ENCODE results near the gene CPLX1. TPM values are rescaled to one million over a fixed set of nuclear protein-coding genes. Genes with fewer than 3 reads are reported as not detected.

The CPLX1 gene
- total RNA-seq, 1 donor from 2014 or later: 4.8 TPM

DNA sequence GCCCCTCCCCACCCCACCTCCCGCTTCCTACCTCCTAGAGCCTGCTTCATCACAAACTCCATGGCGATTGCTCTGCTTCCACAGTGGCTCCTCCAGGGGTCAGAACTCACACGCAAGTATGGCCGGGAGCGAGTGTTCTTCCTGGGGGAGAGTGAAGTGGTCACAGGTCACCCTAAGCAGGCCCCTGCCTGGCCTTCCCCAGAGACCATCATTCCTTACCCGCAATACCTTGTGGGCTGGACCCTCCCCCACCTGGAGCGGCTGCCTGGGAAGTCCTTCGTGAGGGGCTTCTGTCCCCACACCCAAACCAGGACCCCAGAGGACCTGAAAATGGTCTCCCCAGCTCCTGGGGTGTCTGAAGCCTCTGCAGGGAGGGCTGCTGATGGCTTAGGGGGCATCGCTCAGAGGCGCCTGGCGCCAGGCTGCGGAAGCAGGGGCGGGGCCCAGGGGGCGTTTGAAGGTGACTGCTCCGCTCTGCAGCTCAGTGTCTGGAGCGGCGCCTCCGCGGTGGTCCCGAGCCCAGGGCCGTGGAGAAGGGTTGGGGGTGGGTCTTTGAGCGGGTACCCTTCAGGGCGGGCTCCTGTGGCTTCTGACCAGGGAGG, 1.4 kb downstream of the CPLX1 start:
- Histone ChIP-seq H3K4me1 (peaks cover 37% of the 10 kb centered on the region), H3K9me3 (replicated peaks) (peaks cover 3% of the 10 kb centered on the region), H3K27ac (replicated peaks) (no peak overlapping the region), H3K27me3 (ENCODE audit: low read depth) (peaks cover 95% of the 10 kb centered on the region), H3K4me3 (no peak overlapping the region), H3K36me3 (no peaks in the 10 kb centered on the region)
- intact Hi-C loops (cut with micrococcal nuclease): no loop called here
- DNase-seq: no peak
- TF ChIP-seq, protein P1, sequence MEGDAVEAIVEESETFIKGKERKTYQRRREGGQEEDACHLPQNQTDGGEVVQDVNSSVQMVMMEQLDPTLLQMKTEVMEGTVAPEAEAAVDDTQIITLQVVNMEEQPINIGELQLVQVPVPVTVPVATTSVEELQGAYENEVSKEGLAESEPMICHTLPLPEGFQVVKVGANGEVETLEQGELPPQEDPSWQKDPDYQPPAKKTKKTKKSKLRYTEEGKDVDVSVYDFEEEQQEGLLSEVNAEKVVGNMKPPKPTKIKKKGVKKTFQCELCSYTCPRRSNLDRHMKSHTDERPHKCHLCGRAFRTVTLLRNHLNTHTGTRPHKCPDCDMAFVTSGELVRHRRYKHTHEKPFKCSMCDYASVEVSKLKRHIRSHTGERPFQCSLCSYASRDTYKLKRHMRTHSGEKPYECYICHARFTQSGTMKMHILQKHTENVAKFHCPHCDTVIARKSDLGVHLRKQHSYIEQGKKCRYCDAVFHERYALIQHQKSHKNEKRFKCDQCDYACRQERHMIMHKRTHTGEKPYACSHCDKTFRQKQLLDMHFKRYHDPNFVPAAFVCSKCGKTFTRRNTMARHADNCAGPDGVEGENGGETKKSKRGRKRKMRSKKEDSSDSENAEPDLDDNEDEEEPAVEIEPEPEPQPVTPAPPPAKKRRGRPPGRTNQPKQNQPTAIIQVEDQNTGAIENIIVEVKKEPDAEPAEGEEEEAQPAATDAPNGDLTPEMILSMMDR (IDR thresholded peaks at IDR 0.05; ENCODE audit: borderline replicate concordance): no peak

DNA sequence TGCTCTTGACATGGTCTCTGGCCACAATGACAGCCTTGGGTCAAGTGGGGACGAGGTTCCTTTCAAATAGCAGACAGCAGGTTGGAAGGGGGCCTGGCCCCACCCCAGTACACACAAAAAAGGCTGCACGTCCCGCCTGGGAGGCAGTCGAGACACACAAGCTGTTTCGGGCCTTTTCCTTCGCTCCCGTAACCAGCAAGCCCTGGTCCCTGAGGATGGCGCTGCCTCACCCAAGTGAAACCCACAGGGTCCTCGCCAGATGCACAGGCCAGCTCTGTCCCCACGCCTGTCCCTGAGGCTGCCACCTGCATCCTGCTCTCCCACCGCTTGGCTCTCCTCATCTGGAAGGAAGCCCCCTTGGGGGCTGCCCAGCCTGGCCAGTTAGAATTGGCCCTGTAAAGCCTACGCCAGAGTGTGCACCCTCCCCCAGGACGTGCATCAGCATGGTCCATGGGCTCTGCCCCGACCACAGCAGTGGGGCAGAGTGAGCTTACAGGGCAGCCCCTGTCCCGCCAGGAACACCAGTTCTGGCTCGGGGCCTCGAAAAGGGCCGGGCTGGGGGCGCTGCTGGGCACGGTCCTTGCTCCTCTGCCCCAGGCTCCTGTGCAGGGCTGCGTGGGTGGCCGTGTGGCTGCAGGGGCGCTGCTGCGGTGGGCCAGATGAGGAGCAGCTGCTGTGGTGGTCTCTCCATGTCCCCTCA, 2.0 kb downstream of the CPLX1 start:
- intact Hi-C loops (cut with micrococcal nuclease): no loop called here
- TF ChIP-seq, protein P1 (IDR thresholded peaks at IDR 0.05; ENCODE audit: borderline replicate concordance): no peak
- H3K36me3 ChIP-seq: no peaks in the 10 kb centered on the region
- no peak for DNase-seq
- H3K27me3 ChIP-seq (ENCODE audit: low read depth): peaks cover 94% of the 10 kb centered on the region
- H3K4me1 ChIP-seq: peaks cover 31% of the 10 kb centered on the region
- peaks cover 3% of the 10 kb centered on the region for H3K9me3 ChIP-seq (replicated peaks)
- no peak overlapping the region for H3K27ac ChIP-seq (replicated peaks)
- H3K4me3 ChIP-seq: no peak overlapping the region

DNA sequence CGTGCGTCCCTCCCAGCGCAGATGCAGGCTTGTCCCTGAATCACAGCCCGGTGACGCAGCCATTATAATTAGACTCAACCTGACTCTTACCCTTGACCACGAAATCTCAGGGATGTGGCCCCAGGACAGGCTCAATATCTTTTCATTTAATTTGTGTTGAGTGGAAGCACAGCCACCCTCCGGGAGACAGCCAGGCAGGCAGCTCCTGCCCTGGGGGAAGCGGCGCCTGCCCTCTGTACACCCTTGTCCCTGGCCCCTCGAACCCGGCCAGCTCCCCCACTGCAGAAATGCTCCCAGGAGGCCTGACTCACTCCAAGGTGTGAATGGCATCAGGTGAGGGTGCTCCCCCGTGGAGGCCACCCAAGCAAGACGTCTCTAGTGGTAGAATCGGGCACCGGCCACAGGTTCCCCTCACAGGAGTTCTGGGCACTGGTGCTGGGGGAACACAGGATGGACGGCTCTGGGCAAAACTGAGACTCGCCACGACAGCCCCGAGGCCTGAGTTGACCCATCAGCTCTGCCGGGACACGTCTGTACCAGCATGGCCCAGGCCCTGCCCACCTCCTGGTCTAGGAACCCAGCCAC, 2.7 kb downstream of the CPLX1 start:
- Histone ChIP-seq H3K36me3 (no peaks in the 10 kb centered on the region), H3K4me3 (no peak overlapping the region), H3K27me3 (ENCODE audit: low read depth) (peaks cover 94% of the 10 kb centered on the region), H3K9me3 (replicated peaks) (peaks cover 3% of the 10 kb centered on the region), H3K4me1 (peaks cover 24% of the 10 kb centered on the region), H3K27ac (replicated peaks) (no peak overlapping the region)
- DNase-seq: no peak
- TF ChIP-seq, protein P1 (IDR thresholded peaks at IDR 0.05; ENCODE audit: borderline replicate concordance): no peak
- intact Hi-C loops (cut with micrococcal nuclease): no loop called here

DNA sequence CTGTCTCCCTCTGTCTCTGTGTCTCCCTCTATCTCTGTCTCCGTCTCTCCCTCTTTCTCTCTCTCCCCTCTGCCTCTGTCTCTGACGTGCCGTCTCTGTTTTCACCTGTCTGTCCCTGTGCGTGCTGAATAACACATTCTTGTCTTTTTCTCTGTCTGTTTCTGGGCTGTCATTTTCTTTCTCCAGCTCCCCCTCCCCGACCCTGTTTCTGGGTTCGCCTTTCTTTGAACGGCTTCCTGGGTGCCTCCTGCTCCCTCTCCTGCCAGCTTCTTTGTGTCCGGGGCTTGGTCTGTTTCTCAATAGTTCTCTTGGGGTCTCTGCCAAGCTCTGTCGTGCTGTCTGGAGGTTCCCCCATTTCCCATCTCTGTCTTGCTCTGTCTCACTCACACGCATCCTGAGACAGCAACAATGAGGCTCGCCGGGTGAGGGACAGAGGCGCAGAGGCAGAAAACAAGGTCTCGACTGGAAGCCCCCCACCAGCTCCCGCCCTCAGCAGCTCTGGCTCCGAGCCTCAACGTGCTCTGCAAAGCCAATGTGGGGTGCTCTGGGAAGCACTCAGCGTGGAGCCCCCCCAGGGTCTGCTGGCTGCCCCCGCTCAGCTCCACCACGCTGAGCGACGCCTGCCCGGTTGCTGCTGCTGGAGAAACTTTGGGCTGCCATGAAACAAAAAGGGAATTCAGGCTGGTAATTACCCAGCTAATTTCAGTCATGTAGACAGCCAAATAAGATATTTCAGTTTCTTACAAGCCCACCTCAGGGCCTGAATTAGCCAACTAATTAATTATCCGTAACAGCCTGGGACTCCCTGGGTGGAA, 3.4 kb downstream of the CPLX1 start:
- intact Hi-C loops (cut with micrococcal nuclease): no loop called here
- Histone ChIP-seq H3K36me3 (no peaks in the 10 kb centered on the region), H3K27me3 (ENCODE audit: low read depth) (peaks cover 95% of the 10 kb centered on the region), H3K27ac (replicated peaks) (no peak overlapping the region), H3K4me1 (peaks cover 24% of the 10 kb centered on the region), H3K4me3 (no peak overlapping the region), H3K9me3 (replicated peaks) (peaks cover 3% of the 10 kb centered on the region)
- no peak for DNase-seq
- TF ChIP-seq, protein P1 (IDR thresholded peaks at IDR 0.05; ENCODE audit: borderline replicate concordance): no peak

DNA sequence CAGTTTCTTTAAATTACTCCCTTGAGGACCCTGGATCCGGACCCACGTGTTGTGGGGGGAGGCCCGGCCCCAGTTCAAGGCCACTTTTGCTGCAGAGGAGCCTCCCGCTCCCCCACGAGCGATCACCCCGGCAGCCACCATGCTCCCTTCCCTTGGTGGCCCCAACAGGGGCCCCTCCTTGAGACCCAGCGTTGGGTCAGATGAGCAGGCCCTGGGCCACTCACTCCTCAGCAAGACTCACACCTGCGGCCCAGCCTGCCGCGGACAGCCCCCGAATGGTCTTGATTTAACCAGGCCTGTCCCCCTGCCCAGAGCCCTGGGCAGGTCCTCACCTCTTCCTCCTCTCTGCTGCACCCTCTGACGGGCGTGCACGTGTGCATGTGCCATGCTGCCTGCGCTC, 4.3 kb downstream of the CPLX1 start:
- TF ChIP-seq, protein P1 (IDR thresholded peaks at IDR 0.05; ENCODE audit: borderline replicate concordance): no peak
- H3K27ac ChIP-seq (replicated peaks): no peak overlapping the region
- peaks cover 92% of the 10 kb centered on the region for H3K27me3 ChIP-seq (ENCODE audit: low read depth)
- peaks cover 16% of the 10 kb centered on the region for H3K4me1 ChIP-seq
- DNase-seq: no peak
- H3K4me3 ChIP-seq: no peak overlapping the region
- peaks cover 3% of the 10 kb centered on the region for H3K9me3 ChIP-seq (replicated peaks)
- intact Hi-C loops (cut with micrococcal nuclease): no loop called here
- H3K36me3 ChIP-seq: no peaks in the 10 kb centered on the region

Data from left ventricle myocardium inferior (tissue), 1 donor.